Measurements from ENCODE around the gene EZH1. TPM values are rescaled to one million over a fixed set of nuclear protein-coding genes. Genes with fewer than 3 reads are reported as not detected.

The EZH1 gene
- total and polyA plus RNA-seq, 10 of the 15 experiments (the other 5 are each of a cell fraction or from before 2014, with no cell fraction given), result 6.1 to 43.3 (median 16.8) TPM

DNA sequence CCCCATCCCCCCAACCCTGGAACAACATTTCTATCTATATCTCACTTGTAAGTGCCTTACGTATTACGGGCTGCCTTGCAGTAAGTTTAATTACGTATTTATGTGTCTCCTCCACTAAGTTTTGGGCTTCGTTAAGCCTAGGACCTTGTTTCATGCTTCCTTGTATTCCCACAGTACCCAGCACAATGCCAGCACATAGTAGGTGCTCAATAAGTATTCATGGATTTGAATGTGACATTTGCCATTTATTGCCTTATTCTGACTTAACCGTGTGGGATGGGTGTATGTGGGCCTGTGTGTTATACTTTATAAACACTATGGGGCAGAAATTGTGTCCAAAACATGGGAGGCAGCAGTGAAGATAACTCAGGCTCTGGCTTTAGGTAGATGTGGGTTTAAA lies 47.7 kb upstream of the EZH1 start:
- no peak overlapping the region for H2AFZ ChIP-seq (ENCODE audit: control insufficient read depth, low read depth, low read length)
- FAIRE-seq, result no peak
- H4K20me1 ChIP-seq (ENCODE audit: control insufficient read depth, insufficient read depth), result no peaks in the 10 kb centered on the region
- ChIA-PET RAD21 (ENCODE audit: unreplicated experiment) (no interaction called here), POLR2A (no interaction called here), CTCF (no interaction called here), SMC1A (ENCODE audit: uncharacterized antibody, unreplicated experiment) (no interaction called here)
- no peaks in the 10 kb centered on the region for H3K27me3 ChIP-seq (replicated peaks in 1 of 2; ENCODE audit: control insufficient read depth in 2 of 2, insufficient read depth in 2 of 2, low read length in 1 of 2)
- no peak for ATAC-seq
- no peaks in the 10 kb centered on the region; the same call in 1 of the 2 replicates for H3K79me2 ChIP-seq (ENCODE audit: control insufficient read depth, insufficient read depth, low read length)
- peaks cover 2% of the 10 kb centered on the region for H3K4me1 ChIP-seq (ENCODE audit: control insufficient read depth, insufficient read depth, low read length)
- WGBS (ENCODE audit: insufficient coverage, insufficient replicate concordance, low lambda C conversion rate, missing lambda C conversion rate), result 78% methylated on average over 5 of the region's 5 CpGs
- no peak overlapping the region for H3K4me3 ChIP-seq
- H3K9ac ChIP-seq (ENCODE audit: control insufficient read depth, insufficient read depth, low read length), result no peak overlapping the region
- no peak overlapping the region for H3K4me2 ChIP-seq (ENCODE audit: control insufficient read depth, insufficient read depth)
- no peaks in the 10 kb centered on the region for H3K9me3 ChIP-seq (replicated peaks; ENCODE audit: control insufficient read depth, insufficient read depth, low read length)
- no TSS peak for BruUV-seq (replicated peaks)
- H3K36me3 ChIP-seq (ENCODE audit: control insufficient read depth in 2 of 2, insufficient read depth in 2 of 2, low read length in 1 of 2), result no peaks in the 10 kb centered on the region
- in situ Hi-C loops (cut with MboI), result no loop called here
- H3K27ac ChIP-seq (ENCODE audit: control insufficient read depth, insufficient read depth), result no peak overlapping the region
- intact Hi-C loops (cut with micrococcal nuclease; ENCODE audit: unreplicated experiment), result no loop called here
- DNase-seq (ENCODE audit: low read depth, low spot score), result no peak
- TF ChIP-seq ZZZ3 (IDR thresholded peaks at IDR 0.05; ENCODE audit: control insufficient read depth, insufficient read length, low read depth) (no peak), HDAC6 (IDR thresholded peaks at IDR 0.05; ENCODE audit: unreplicated experiment) (no peak), SMAD5 (IDR thresholded peaks at IDR 0.05; ENCODE audit: low read depth) (no peak), WRNIP1 (IDR thresholded peaks at IDR 0.05; ENCODE audit: borderline replicate concordance, low read depth, low read length) (no peak)

DNA sequence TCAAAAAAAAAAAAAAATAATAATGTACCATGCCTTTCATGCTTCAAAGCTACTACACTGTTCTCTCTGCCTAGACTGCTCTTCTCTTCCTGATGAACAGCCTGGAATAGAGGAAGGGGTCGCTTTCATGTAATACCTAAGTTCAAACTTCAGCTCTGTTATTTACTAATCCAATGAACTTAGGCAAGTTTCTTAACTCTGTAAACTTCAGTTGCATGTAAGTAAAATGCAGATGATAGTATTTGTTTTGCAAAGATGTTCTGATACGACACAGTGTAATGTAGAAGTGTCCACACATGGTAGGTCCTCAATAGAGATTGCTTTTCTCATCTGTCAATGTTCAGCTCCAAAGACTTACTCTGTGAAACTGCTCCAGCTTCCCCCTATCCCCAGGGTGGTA lies 47.1 kb upstream of the EZH1 start:
- H3K27ac ChIP-seq (ENCODE audit: control insufficient read depth, insufficient read depth), result no peak overlapping the region
- TF ChIP-seq SMARCA5 (IDR thresholded peaks at IDR 0.05) (no peak), BCL11A (IDR thresholded peaks at IDR 0.05; ENCODE audit: low read depth, low read length) (no peak), ZNF217 (IDR thresholded peaks at IDR 0.05) (no peak), EED (IDR thresholded peaks at IDR 0.05; ENCODE audit: low read depth) (no peak), ZNF622 (IDR thresholded peaks at IDR 0.05) (no peak), MYB (IDR thresholded peaks at IDR 0.05; ENCODE audit: borderline replicate concordance, low read depth, low read length) (no peak), SMAD5 (IDR thresholded peaks at IDR 0.05; ENCODE audit: low read depth) (no peak), PML (IDR thresholded peaks at IDR 0.05; ENCODE audit: low read length) (no peak), TAF1 (IDR thresholded peaks at IDR 0.05; ENCODE audit: borderline replicate concordance, low read depth, low read length) (no peak), CEBPB (IDR thresholded peaks at IDR 0.05; ENCODE audit: borderline replicate concordance in 1 of 2, low read depth in 2 of 2, low read length in 2 of 2) (no peak), ASH2L (IDR thresholded peaks at IDR 0.05; ENCODE audit: borderline replicate concordance, low read depth) (no peak)
- H3K79me2 ChIP-seq (ENCODE audit: control insufficient read depth, insufficient read depth, low read length), result no peaks in the 10 kb centered on the region
- H3K27me3 ChIP-seq (replicated peaks in 1 of 2; ENCODE audit: control insufficient read depth in 2 of 2, insufficient read depth in 2 of 2, low read length in 1 of 2), result no peaks in the 10 kb centered on the region
- no peak for FAIRE-seq
- SMC1A ChIA-PET (ENCODE audit: uncharacterized antibody, unreplicated experiment), result interaction anchor here (1.0 kb wide), 1 partner anchor 123 kb away, joined by 3 read pairs; no protein-coding TSS in a partner anchor
- in situ Hi-C loops (cut with MboI), result no loop called here
- H4K20me1 ChIP-seq (ENCODE audit: control insufficient read depth, insufficient read depth), result no peaks in the 10 kb centered on the region
- no peak overlapping the region for H3K4me3 ChIP-seq
- intact Hi-C loops (cut with micrococcal nuclease; ENCODE audit: unreplicated experiment), result no loop called here
- no peaks in the 10 kb centered on the region for H3K36me3 ChIP-seq (ENCODE audit: control insufficient read depth in 2 of 2, insufficient read depth in 2 of 2, low read length in 1 of 2)
- no peaks in the 10 kb centered on the region; the same call in 1 of the 2 replicates for H3K4me1 ChIP-seq (ENCODE audit: control insufficient read depth, insufficient read depth, low read length)
- POLR2A ChIA-PET, result no interaction called here
- BruUV-seq (replicated peaks), result no TSS peak
- H3K9ac ChIP-seq (ENCODE audit: control insufficient read depth, insufficient read depth, low read length), result no peak overlapping the region
- RAD21 ChIA-PET (ENCODE audit: unreplicated experiment), result no interaction called here
- no peak overlapping the region for H3K4me2 ChIP-seq (ENCODE audit: control insufficient read depth, insufficient read depth)
- no peak for DNase-seq (ENCODE audit: low read depth, low spot score)
- ATAC-seq, result no peak
- no peak overlapping the region for H2AFZ ChIP-seq (ENCODE audit: control insufficient read depth, low read depth, low read length)
- 47% methylated on average over 2 of the region's 2 CpGs for WGBS (ENCODE audit: insufficient coverage, insufficient replicate concordance, low lambda C conversion rate, missing lambda C conversion rate)
- H3K9me3 ChIP-seq (replicated peaks; ENCODE audit: control insufficient read depth, insufficient read depth, low read length), result no peaks in the 10 kb centered on the region
- CTCF ChIA-PET, result interaction anchor here (0.6 to 0.7 kb wide), 2 partner anchors 41 to 724 kb away, joined by 3 read pairs; partner anchors contain the start of gene PSME3

Data from GM12878 (cell line).